GM19395 (cell line): ENCODE data around the gene C17orf50.

ENCODE experiments used
- ATAC-seq: cut with Tn5 transposase; IDR thresholded peaks from one replicate; pipeline ENCODE4 v1.9.1; 2021; ENCODE audit warnings: mild to moderate bottlenecking, moderate library complexity; ENCODE audit not compliant: unreplicated experiment

The C17orf50 gene

GRCh38 chr17:35733366-35733765 lies 27.3 kb upstream of the C17orf50 start:
- no peak for ATAC-seq

GRCh38 chr17:35734396-35734795 lies 26.3 kb upstream of the C17orf50 start:
- no peak for ATAC-seq

GRCh38 chr17:35735036-35735805 lies 25.5 kb upstream of the C17orf50 start:
- no peak for ATAC-seq

- ATAC-seq, result no peak
Observed at GRCh38 chr17:35736236-35736635, 24.5 kb upstream of the C17orf50 start.

- no peak for ATAC-seq
Observed at GRCh38 chr17:35738519-35739133, 22.1 kb upstream of the C17orf50 start.

- no peak for ATAC-seq
Observed at GRCh38 chr17:35740216-35740615, 20.5 kb upstream of the C17orf50 start.

- no peak for ATAC-seq
Observed at GRCh38 chr17:35740997-35741931, 19.4 kb upstream of the C17orf50 start.

- ATAC-seq, result no peak
Observed at GRCh38 chr17:35742496-35742895, 18.2 kb upstream of the C17orf50 start.

- ATAC-seq, result no peak
Observed at GRCh38 chr17:35742896-35743477, 17.7 kb upstream of the C17orf50 start.

- no peak for ATAC-seq
Observed at GRCh38 chr17:35743626-35744328, 16.9 kb upstream of the C17orf50 start.

GRCh38 chr17:35744830-35745229 lies 15.9 kb upstream of the C17orf50 start:
- no peak for ATAC-seq

- ATAC-seq, result no peak
Observed at GRCh38 chr17:35745246-35745645, 15.4 kb upstream of the C17orf50 start.

- ATAC-seq, result no peak
Observed at GRCh38 chr17:35745749-35746320, 14.9 kb upstream of the C17orf50 start.

- ATAC-seq, result no peak
Observed at GRCh38 chr17:35747540-35748017, 13.1 kb upstream of the C17orf50 start.

GRCh38 chr17:35748341-35748841 lies 12.3 kb upstream of the C17orf50 start:
- ATAC-seq, result no peak

- ATAC-seq, result no peak
Observed at GRCh38 chr17:35748979-35749378, 11.7 kb upstream of the C17orf50 start.

GRCh38 chr17:35749560-35750412 lies 10.9 kb upstream of the C17orf50 start:
- no peak for ATAC-seq

GRCh38 chr17:35750526-35751395 lies 9.9 kb upstream of the C17orf50 start:
- no peak for ATAC-seq
